GM12874 (cell line): ENCODE results near the gene SNCAIP.

Experiments
- TF ChIP-seq, protein P1 (sequence below): IDR thresholded peaks from 2 replicates; pipeline ENCODE4 v1.5.1; 2011; ENCODE audit warnings: low read depth, mild to moderate bottlenecking, control low read depth, low read length, moderate library complexity; ENCODE audit not compliant: insufficient read depth

Gene SNCAIP

DNA sequence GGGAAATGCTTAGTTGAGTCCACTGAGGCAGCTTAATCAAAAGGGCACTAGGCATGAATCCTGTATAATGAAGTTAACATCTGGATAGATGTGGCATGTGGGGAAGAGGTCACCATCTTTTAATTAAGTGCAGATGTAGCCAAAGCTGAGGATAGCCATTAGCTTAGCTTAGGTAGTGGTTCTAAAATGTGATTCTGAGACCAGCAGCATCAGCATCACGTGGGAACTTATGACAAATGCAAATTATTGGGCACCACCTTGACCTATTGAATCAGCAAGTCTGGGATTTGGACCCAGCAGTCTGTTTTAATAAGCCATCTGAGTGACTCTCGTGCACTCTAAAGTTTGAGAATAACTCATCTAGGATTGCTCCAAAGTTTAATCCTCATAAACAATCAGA, 63.8 kb downstream of the SNCAIP start:
- TF ChIP-seq, protein P1, sequence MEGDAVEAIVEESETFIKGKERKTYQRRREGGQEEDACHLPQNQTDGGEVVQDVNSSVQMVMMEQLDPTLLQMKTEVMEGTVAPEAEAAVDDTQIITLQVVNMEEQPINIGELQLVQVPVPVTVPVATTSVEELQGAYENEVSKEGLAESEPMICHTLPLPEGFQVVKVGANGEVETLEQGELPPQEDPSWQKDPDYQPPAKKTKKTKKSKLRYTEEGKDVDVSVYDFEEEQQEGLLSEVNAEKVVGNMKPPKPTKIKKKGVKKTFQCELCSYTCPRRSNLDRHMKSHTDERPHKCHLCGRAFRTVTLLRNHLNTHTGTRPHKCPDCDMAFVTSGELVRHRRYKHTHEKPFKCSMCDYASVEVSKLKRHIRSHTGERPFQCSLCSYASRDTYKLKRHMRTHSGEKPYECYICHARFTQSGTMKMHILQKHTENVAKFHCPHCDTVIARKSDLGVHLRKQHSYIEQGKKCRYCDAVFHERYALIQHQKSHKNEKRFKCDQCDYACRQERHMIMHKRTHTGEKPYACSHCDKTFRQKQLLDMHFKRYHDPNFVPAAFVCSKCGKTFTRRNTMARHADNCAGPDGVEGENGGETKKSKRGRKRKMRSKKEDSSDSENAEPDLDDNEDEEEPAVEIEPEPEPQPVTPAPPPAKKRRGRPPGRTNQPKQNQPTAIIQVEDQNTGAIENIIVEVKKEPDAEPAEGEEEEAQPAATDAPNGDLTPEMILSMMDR = no peak

GRCh38 chr5:122376250-122376649, 64.2 kb downstream of the SNCAIP start:
- TF ChIP-seq, protein P1 = no peak

DNA sequence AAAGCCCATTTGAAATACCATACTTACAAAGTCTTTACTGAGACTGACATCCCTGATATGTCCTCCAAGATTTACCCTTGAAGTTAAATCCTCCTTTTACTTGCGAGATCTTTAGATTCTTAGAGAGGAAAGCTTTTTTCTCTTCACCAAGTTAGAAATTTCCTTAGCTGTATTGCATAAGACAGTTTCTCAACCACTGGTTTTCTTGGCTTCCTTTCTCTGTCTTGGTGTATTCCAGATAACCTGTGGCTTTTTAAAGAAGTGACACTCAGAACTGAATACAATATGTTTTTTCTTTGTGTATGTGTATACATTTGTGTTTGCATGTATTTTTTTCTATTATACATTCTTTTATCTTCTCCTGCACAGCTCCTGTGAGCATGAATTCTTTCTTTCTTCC, 65.0 kb downstream of the SNCAIP start:
- TF ChIP-seq, protein P1 = no peak

- TF ChIP-seq, protein P1 = no peak
Measured at GRCh38 chr5:122384739-122385235, 72.8 kb downstream of the SNCAIP start.

DNA sequence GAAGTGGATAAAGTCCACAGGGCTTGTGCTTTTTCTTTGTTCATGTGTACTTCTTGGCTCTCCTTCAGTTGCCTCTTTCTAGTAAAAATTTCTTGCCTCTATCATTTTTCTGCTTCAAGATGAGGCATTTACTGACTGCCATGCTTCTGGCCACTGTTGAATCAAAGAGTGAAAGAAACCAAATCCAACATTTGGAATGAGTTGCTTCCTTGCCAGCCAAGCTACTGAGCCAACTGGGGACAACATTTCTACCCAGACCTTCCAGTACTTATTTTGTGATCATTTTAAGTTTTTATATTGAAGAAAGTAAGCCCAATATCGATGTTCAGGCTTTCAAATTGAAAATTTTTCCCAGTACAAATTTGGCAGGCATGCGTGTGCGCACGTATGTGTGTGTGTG, 73.2 kb downstream of the SNCAIP start:
- TF ChIP-seq, protein P1 = no peak

- TF ChIP-seq, protein P1 = no peak
Measured at GRCh38 chr5:122385808-122386207, 73.8 kb downstream of the SNCAIP start.

- TF ChIP-seq, protein P1 = no peak
Measured at GRCh38 chr5:122390154-122390553, 78.1 kb downstream of the SNCAIP start.
